SW480 (cell line): ENCODE measurements around the gene WWC2.
"Not testable (repeated sequence)": the region's sequence is repeated elsewhere in the genome, so short reads cannot be mapped to it uniquely, and the experiment has no call there.

Experiments
- DNase-seq: peaks from one replicate; pipeline ENCODE4 v3.0.0-alpha.2; 2016; ENCODE audit warnings: low spot score

WWC2 gene

DNA sequence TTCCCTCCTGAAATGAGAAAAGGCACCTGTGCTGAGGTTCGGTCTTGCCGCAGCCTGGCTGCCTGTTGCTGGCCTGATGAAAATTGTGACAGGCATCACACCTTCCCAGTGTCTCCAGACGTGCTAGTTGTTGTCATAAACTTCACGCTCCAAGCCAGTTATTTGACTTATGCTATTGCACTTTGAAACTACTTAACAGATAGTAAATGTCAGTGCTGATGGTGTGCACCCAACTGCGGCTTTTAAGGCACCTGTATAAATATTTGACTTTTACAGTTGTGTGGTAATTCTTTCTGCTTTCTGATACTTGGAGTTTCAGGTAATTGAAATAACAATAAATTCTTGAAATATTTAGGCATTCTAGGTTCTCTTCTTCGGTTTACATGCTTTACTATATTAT, 1.8 kb downstream of the WWC2 start:
- DNase-seq: peak; percentile 41

DNA sequence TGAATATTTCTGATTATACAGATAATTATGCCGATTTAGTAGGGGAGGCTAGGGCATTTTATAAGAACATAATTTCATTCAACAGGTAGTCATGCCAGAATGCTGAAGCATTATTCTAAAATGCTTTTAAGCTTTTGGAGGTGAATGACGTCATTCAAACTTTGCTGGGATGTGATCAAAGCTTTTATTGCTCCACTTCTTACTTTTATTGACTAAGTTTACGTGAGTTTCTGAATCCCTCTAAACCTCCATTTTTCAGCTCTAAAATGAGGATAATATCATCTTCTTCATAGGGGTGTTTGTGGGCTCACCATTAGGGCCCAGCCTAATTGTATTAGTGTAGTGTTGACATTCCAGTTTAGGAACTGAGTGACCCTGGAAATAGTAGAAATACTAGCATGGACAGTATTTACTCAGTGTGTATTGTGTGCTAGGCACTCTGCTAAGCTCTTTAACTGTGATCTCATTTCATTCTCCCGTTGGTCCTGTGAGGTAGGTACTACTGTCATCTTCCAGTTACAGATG, 3.0 kb downstream of the WWC2 start:
- DNase-seq: no peak

DNA sequence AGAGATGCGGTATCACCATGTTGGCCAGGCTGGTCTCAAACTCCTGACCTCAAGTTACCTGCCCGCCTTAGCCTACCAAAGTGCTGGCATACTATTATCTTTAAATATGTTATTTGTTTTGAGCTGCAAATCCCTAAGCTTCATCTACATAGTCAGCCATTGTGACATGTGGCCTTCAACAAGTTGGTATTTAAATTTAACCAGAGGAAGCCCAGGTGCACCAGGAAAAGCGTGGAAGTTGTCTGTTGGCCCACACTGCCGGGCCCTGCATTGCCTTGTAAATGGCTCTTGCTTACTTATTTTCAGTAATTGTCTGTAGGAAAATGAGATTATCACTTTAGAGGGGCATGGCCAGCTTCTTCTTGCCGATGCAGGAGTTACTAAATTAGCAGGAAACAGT, 6.0 kb downstream of the WWC2 start:
- no peak for DNase-seq

DNA sequence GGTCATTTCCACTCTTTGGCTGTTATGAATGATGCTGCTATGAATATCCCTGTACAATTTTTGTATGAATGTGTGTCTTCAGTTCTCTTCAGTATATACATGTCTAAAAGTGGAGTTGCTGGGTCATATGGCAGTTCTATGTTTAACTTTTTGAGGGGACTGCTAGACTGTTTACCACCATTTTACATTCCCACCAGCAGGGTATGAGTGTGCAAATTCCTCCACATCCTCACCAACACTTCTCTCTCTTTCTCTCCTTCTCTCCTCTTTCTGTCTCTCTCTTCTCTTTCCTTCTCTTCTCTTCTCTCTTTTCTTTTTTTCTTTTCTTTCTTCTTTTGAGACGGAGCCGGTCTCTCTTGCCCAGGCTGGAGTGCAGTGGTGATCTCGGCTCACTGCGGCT, 7.8 kb downstream of the WWC2 start:
- no peak for DNase-seq

DNA sequence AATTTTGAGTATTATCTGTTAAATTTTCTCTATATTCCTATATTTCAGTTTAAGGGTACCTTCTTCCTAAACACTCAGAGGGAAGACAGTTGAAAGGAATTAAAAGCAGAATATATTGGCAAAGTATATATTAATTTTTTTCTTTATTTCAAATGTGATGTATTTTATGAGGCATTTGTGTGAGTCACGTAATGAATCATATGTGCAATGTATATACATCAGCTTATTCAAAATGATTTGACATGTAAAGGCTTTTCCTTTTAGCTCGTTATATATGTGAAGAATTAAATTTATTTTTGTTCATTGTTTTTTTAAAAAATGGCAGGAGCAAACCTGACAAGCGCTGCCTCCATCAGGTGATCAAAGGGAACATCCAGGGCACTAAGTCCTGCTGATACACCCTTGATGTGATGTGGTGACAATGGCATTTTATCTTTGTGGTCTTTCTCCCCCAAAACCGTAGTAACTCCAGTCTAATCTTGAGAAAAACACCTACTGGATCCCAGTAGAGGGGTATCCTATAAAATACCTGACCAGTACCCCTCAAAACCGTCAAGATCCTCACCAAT, 8.9 kb downstream of the WWC2 start:
- no peak for DNase-seq

DNA sequence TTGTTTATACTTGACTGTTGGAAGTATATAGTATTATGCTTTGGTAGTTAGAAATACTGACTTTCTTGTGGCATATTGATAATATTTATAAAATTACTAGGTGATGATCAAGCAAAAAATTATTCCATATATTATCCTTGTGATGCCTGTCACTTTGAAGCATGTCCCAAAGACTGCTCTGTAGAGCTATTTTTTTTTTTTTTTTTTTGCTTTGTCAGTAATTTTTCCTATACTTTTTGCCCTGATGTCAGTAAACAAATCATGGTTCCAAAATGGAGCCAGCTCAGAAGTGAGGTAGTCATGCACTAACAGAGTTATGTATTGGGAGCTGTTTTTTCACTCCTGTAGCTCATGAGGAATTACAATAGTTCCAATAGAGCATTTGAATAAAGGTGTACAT, 11.2 kb downstream of the WWC2 start:
- no peak for DNase-seq

DNA sequence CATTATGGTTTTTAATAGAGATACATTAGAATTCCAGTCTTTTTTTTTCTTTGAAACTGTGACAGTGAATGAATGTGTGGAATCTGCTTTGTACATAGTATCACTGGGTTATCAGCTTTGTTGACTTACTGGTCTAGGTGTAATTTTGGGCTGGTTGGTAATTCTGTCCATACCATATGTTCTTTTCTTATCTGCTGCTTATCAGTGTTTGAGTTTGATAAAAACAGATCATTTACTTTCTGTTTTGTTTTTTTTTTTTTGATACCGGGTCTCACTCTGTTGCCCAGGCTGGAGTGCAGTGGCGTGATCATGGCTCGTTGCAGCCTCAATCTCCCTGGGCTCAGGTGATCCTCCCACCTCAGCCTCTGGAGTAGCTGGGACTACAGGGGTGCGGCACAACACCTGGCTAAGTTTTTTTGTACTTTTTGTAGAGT, 12.4 kb downstream of the WWC2 start:
- DNase-seq: no peak

DNA sequence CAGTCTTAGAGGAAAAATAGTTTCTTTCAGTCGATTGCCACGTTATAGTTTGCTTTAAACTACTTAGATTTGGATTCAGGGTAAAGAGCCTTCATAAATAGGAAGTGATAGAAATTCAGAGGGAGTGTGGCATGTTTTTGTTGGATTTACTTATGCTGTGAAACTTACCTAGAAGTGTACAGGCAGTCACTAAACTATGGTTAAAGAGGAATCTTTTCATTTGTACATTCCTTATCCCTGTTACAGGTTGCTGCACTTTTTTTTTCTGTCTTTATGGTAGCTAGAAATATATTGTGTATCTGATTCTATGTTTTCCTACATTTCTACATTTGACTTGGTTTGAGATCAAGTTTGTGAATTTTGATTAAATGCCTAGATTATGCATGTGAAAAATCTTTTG, 19.1 kb downstream of the WWC2 start:
- DNase-seq: no peak

DNA sequence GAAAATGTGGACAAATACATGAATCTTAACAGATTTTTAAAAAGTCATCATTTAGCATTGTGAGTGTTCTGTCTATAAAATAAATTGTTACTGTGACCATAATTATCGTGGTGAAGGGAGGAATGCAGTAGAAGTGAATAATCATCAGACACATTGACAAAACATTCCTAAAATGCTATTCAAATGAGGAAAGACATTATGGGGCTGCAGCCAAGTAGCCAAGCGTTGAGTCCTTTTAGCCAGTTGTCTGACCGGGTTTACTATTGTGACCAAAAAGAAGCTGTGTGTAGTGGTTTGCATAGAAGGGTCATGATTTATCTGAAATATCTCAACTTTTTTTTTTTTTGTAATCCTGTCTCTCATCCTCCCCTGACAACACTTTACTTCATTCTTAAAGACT, 19.5 kb downstream of the WWC2 start:
- peak; percentile 36 for DNase-seq

DNA sequence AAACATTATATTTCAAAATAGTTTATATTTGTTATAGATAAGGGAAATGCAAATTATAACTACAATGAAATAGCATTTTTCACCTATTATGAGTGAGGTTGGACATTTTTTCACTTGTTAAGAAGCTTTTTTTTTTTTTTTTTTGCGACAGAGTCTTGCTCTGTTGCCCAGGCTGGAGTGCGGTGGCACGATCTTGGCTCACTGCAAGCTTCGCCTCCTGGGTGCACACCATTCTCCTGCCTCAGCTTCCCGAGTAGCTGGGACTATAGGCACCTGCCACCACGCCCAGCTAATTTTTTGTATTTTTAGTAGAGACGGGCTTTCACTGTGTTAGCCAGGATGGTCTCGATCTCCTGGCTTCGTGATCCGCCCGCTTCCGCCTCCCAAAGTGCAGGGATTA, 22.6 kb downstream of the WWC2 start:
- DNase-seq: not testable (repeated sequence)

DNA sequence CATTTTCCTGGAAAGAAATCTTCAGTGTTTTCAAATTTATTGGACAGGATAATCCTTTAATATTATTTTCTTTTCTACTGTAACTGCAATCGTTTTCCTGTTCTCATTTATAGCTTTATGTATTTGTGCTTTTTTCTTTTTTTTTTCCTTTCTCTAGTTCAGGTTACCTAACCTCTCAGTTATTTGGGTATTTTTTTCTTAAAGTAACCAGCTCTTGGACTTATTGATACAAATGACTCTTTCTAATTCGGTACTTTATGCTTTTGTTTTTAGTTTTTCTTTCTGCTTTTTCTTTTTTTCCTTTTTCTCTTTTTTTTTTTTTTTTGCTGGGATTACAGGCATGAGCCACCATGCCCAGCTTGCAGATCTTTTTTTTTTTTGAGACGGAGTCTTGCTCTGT, 25.2 kb downstream of the WWC2 start:
- no peak for DNase-seq

DNA sequence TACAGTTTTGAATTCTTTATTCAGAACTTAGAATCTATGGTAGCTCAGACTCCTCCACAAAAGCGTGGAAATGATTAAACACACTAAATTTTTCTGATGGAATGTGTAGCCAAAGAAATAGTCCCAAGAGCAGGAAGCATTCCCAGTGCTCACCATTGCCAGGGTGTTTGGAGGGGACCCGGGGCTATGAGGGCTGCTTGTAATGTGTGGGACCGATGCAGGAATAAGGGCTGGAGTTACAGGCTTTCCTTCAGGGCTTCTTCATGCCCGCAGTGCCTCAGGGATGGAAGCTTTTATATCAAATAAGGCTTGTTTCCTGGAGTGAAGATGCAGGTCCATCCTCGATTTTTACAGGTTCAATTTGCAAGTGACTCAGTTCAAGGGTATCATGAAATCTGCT, 25.8 kb downstream of the WWC2 start:
- no peak for DNase-seq

DNA sequence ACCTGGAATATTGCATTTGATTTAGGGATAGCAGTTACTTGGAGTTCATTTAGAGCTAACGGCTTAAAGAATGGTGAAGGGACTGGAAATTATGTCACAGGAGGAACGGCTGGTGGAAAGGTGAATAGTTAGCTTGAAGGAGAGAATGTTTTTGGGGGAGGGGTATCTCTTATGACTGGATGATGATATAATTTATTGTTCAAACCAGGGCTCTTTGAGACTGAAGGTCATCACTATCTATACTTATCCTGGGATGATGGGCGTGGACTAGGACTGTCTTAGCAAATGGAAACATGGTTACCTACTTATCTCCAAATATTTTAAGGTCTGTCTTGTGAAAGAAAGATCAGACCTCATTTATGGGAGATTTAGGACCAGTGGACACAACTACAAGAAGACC, 30.1 kb downstream of the WWC2 start:
- no peak for DNase-seq

DNA sequence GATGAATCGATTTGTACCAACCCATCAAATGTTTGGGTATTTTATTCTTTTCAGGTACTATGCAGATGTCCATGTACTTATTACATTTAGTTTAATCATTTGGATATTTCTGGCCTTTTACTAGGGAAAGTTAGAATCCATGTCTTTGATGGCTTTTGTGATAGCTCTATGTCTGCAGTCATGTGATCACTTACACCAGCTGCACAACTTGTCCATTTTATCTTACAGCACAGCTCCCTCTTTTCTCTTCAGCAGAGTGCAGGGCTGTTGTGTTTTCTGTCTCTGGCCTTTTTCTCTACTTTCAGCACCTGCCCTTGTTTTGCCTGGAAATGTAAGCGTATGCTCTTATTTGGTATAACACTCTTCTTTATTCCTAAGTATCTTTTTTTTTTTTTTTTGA, 30.6 kb downstream of the WWC2 start:
- no peak for DNase-seq

DNA sequence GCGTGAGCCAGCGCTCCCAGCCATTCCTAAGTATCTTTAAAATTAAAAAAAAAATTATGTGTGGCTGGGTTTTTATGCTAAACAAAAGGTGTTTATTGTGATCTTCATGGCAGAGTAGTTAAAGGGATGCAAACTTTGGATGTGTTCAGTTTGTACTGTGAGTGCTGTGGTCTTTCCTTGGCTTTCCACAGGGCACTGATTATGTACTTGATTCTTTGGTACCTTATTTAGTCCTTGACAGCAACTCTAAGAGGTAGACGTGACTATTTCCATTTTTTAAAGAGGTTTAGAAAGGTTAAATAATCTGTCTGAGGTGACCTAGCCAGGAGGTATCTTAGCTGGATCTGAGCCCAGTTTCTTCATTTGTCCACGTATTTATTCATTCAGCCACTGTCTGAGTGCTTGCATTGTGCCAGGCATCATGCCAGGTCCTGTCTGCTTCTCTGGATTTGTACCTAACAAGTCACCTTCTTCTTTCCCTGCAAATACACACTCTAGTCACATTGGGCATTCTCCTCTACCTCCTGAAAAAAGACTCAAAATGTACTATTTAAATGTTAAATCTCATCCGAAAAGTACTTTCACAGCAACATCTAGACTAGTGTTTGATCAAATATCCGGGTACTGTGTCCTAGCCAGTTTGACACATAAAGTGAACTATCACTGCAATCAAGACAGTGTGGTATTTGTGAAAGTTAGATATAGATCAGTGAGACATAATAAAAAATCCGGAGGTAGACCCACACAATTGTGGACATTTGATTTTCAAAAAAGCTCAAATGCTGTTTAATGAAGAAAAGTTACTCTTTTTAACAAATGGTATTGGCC, 31.5 kb downstream of the WWC2 start:
- DNase-seq: no peak

DNA sequence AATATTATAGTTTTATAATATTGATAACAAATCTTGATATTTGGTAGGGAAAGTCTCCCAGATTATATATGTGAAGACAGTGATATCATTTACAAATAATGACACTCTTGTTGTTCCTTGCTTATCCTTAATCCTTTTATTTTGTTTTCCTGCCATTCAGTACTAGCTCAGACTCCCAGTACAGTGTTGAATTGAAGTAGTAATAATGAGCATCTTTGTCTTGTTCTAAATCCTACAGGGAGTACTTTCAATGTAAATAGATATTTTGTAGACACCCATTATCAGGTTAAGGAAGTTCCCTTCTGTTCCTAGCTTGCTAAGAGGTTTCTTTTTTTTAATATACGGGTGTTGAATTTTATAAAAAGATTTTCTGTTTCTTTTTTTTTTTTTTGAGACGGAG, 33.0 kb downstream of the WWC2 start:
- DNase-seq: no peak

DNA sequence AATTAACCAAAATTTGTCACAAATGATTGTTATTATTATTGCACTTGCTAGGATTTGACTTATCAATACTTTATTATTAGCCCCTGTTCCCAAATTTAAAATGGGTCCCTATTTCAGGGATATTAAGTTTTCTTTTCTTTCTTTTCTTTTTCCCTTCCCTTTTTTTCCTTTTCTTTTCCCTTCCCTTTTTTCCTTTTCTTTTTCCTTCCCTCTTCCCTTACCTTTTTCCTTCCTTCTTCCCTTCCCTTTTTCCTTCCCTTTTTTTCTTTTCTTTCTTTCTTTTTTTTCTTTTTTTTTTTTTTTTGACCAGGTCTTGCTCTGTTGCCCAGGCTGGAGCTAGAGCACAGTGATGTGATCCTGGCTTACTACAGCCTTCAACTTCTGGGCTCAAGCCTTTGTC, 33.8 kb downstream of the WWC2 start:
- no peak for DNase-seq

DNA sequence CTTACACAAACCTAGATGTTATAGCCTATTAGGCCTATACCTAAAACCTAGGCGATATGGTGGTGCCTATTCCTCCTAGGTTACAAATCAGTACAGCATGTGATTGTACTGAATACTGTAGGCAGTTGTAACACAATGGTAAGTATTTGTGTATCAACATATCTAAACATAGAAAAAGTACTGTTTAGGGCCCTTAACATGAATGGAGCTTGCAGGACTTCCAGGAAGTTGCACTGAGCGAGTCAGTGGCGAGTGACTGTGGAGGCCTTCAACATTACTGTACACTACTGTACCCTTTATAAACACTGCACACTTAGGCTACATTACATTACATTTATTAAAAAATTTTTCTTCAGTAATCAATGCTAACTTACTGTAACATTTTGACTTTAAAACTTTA, 37.8 kb downstream of the WWC2 start:
- no peak for DNase-seq

DNA sequence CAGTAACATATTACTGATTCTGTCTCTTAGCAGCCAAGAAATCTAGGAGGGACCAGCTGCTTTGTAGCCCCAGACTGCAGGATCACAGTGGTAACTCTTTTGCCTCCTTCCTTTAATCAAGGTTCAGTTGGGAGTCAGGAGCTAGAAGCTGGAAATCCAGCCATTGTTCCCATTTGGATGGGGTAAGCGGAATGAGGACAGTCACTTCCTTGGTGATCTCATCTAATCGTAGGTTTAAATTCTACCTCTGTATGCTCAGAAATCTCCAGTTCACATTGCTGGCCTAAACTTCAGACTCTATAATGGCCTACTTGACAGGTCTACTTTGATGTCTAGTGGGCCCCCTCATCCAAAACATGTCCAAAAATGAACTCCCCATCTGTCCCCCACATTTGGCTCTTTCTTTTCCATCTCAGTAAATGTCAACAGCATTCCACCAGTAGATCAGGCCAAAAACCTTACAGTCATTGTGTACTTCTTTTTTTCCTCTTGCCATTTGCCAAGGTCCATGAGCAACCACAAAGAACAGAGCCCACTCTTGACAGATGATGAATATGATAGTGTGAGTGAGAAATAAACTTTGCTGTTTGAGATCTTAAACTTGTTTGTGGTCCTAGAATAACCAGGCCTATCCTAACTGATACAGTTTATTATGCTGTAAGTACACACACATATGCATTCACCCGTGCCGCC, 40.1 kb downstream of the WWC2 start:
- DNase-seq: no peak

DNA sequence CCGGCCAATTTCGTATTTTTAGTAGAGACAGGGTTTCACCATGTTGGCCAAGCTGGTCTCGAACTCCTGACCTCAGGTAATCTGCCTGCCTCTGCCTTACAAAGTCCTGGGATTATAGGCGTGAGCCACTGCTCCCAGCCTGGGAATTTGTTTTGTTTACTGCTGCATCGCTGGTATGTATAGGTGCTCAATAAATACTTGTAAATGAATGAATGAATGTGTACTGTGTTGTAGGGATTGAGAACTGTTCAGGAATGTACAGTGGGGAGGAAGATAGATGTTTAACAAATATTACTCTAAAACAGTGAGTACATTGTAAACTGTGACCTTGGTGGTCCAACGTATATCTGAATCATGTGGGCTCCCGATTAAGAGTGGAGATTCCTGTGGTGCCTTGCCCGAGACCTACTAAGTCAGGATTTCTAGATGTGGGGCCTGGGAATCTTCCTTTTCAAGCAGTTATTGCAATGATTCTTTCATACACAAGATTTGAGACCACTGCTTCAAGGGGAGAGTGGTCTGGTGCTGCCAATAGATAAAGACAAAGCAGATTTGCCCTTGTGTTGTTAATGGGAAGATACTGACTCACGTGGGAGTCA, 41.0 kb downstream of the WWC2 start:
- DNase-seq: no peak

DNA sequence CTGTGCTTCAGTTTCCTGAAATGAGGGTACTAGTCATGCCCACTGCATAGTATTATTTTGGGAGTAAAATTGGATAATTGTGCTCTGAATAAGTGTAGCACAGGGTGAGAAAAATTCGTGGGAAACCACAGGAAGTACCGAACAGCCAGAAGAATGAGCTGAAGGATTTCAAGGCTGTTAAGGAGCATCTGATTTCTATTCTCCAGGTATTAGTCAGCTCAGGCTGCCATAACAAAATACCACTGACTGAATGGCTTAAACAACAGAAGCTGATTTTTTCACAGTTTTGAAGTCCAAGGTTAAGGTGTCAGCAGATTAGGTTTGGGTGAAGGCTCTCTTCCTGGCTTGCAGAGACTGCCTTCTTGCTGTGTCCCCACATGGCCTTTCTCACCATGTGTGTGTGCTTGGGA, 41.9 kb downstream of the WWC2 start:
- DNase-seq: no peak

DNA sequence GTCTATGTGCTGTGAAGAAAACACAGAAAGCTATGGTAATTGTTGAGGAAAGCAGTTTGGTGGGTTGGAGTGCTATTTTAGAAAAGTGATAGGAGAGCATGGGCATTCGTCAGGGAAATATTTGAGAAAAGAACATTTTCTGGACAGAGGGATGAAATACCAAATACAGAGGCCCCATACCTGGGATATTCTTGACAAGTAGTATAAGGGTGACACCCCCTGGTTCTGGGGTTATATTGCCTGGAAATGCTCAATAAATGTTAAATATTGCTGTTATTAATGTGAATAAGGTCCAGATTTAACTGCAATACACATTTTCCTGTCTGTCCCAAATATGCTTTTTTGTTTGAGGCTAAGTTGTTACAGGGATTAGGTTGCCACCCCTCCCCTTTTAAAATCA, 42.9 kb downstream of the WWC2 start:
- no peak for DNase-seq
